Neural progenitor cell (in vitro differentiated cells): Measurements from ENCODE around the gene MACC1. TPM values are rescaled to one million over a fixed set of nuclear protein-coding genes. Genes with fewer than 3 reads are reported as not detected.

Source experiments
- DNase-seq: peaks from one replicate; pipeline ENCODE4 v3.0.0-alpha.2; 2016; ENCODE audit warnings: low spot score
- H2AFZ ChIP-seq: fragments of 200-600 bp; sonication (generic); replicated peaks from 2 replicates; pipeline ENCODE4 v1.6.1; 2016; ENCODE audit warnings: antibody characterized with exemption
- H3F3A ChIP-seq: fragments of 200-600 bp; sonication (generic); 2 replicates; pipeline ENCODE4 v1.6.1; 2016; ENCODE audit warnings: antibody characterized with exemption, low read depth
- H3K27ac ChIP-seq: fragments of 200-600 bp; sonication (generic); 2 replicates; pipeline ENCODE4 v1.5.1; 2016; ENCODE audit warnings: mild to moderate bottlenecking
- H3K27me3 ChIP-seq: fragments of 200-600 bp; sonication (generic); 2 replicates; pipeline ENCODE4 v1.6.1; 2016; ENCODE audit warnings: mild to moderate bottlenecking, moderate library complexity
- H3K36me3 ChIP-seq: fragments of 200-600 bp; sonication (generic); 2 replicates; pipeline ENCODE4 v1.5.1; 2016
- H3K4me1 ChIP-seq: fragments of 200-600 bp; sonication (generic); 2 replicates; pipeline ENCODE4 v1.6.1; 2016; ENCODE audit warnings: mixed run types
- H3K4me2 ChIP-seq: fragments of 200-600 bp; sonication (generic); 2 replicates; pipeline ENCODE4 v1.6.1; 2016
- H3K4me3 ChIP-seq: fragments of 200-600 bp; sonication (generic); 2 replicates; pipeline ENCODE4 v1.5.1; 2016
- H3K79me2 ChIP-seq: fragments of 200-600 bp; sonication (generic); 2 replicates; pipeline ENCODE4 v1.6.1; 2016; ENCODE audit warnings: low read depth
- H3K9ac ChIP-seq: fragments of 200-600 bp; sonication (generic); 2 replicates; pipeline ENCODE4 v1.6.1; 2016
- H3K9me3 ChIP-seq: fragments of 200-600 bp; sonication (generic); 2 replicates; pipeline ENCODE4 v1.5.1; 2016; ENCODE audit warnings: low read depth
- H4K20me1 ChIP-seq: fragments of 200-600 bp; sonication (generic); 2 replicates; pipeline ENCODE4 v1.6.1; 2016; ENCODE audit warnings: low read depth
- H3K27ac Mint-ChIP-seq: 3 replicates; pipeline ENCODE4 v1.8.0; 2021; ENCODE audit warnings: mixed read lengths
- H3K27me3 Mint-ChIP-seq: 2 replicates; pipeline ENCODE4 v1.8.0; 2022; ENCODE audit warnings: low read depth, mild to moderate bottlenecking, inconsistent platforms, moderate library complexity, mixed read lengths; ENCODE audit not compliant: insufficient read depth
- H3K36me3 Mint-ChIP-seq: 3 replicates; pipeline ENCODE4 v1.8.0; 2021; ENCODE audit warnings: mixed read lengths
- H3K4me1 Mint-ChIP-seq: 3 replicates; pipeline ENCODE4 v1.8.0; 2021; ENCODE audit warnings: mixed read lengths
- H3K4me3 Mint-ChIP-seq: 3 replicates; pipeline ENCODE4 v1.8.0; 2021; ENCODE audit warnings: mild to moderate bottlenecking, moderate library complexity, mixed read lengths
- H3K9me3 Mint-ChIP-seq: 3 replicates; pipeline ENCODE4 v1.8.0; 2020; ENCODE audit warnings: mixed read lengths
- CTCF ChIP-seq: fragments of 200-600 bp; sonication (generic); IDR thresholded peaks from 2 replicates; pipeline ENCODE4 v1.5.1; 2017; ENCODE audit warnings: antibody characterized with exemption, mild to moderate bottlenecking
- EZH2 ChIP-seq: fragments of 200-600 bp; sonication (generic); IDR thresholded peaks from 2 replicates; pipeline ENCODE4 v1.6.1; 2017; ENCODE audit warnings: antibody characterized with exemption, mild to moderate bottlenecking, moderate library complexity
- EZH2phosphoT487 ChIP-seq: fragments of 200-600 bp; sonication (generic); IDR thresholded peaks from 2 replicates; pipeline ENCODE4 v1.6.1; 2017; ENCODE audit warnings: antibody characterized with exemption
- total RNA-seq: library from RNA; depleted of rRNA; stranded (reverse); fragments of >200 nt; gene quantifications from 2 replicates; pipeline ENCODE4 v1.2.3, GENCODE V29; 2015; ENCODE audit warnings: low replicate concordance

Gene MACC1
- total RNA-seq, 1 donor from 2014 or later, result 7.2 TPM

- H3K9me3 Mint-ChIP-seq, result no peaks in the 10 kb centered on the region
- no peaks in the 10 kb centered on the region for H3K27me3 Mint-ChIP-seq
- no peak overlapping the region for H3K4me3 Mint-ChIP-seq
- Histone ChIP-seq H4K20me1 (no peaks in the 10 kb centered on the region), H3K9me3 (no peaks in the 10 kb centered on the region), H3K27me3 (no peaks in the 10 kb centered on the region), H2AFZ (no peak overlapping the region), H3F3A (no peaks in the 10 kb centered on the region), H3K79me2 (no peaks in the 10 kb centered on the region), H3K36me3 (no peaks in the 10 kb centered on the region), H3K9ac (no peak overlapping the region), H3K27ac (no peak overlapping the region), H3K4me2 (no peak overlapping the region), H3K4me3 (no peak overlapping the region), H3K4me1 (no peaks in the 10 kb centered on the region)
- no peaks in the 10 kb centered on the region for H3K36me3 Mint-ChIP-seq
- H3K4me1 Mint-ChIP-seq, result peaks cover 4% of the 10 kb centered on the region
- no peak for DNase-seq
- H3K27ac Mint-ChIP-seq, result no peak overlapping the region
- TF ChIP-seq CTCF (no peak), EZH2 (no peak), EZH2phosphoT487 (no peak)
Measured at GRCh38 chr7:20173828-20174227, 43.4 kb downstream of the MACC1 start.

- no peak overlapping the region for H3K27ac Mint-ChIP-seq
- H3K79me2 ChIP-seq, result no peaks in the 10 kb centered on the region
Measured at GRCh38 chr7:20172736-20173334, 44.3 kb downstream of the MACC1 start.

GRCh38 chr7:20170633-20171032, 46.6 kb downstream of the MACC1 start:
- Mint-ChIP-seq H3K4me3 (no peak overlapping the region), H3K9me3 (no peaks in the 10 kb centered on the region), H3K27ac (no peak overlapping the region), H3K4me1 (peaks cover 4% of the 10 kb centered on the region), H3K36me3 (no peaks in the 10 kb centered on the region), H3K27me3 (no peaks in the 10 kb centered on the region)
- H2AFZ ChIP-seq, result no peak overlapping the region
- no peaks in the 10 kb centered on the region for H3K9me3 ChIP-seq
- no peaks in the 10 kb centered on the region for H3F3A ChIP-seq
- TF ChIP-seq EZH2phosphoT487 (no peak), CTCF (no peak), EZH2 (no peak)
- H3K27ac ChIP-seq, result no peak overlapping the region
- H3K4me1 ChIP-seq, result peaks cover under 1% of the 10 kb centered on the region
- H3K9ac ChIP-seq, result no peak overlapping the region
- no peaks in the 10 kb centered on the region for H3K27me3 ChIP-seq
- DNase-seq, result no peak
- H3K4me2 ChIP-seq, result no peak overlapping the region
- H3K36me3 ChIP-seq, result no peaks in the 10 kb centered on the region
- no peaks in the 10 kb centered on the region for H4K20me1 ChIP-seq
- no peak overlapping the region for H3K4me3 ChIP-seq
- H3K79me2 ChIP-seq, result no peaks in the 10 kb centered on the region

More at GRCh38 chr7:20172736-20173334, 44.3 kb downstream of the MACC1 start:
- Histone ChIP-seq H3K36me3 (no peaks in the 10 kb centered on the region), H3K4me2 (no peak overlapping the region), H3K4me1 (no peaks in the 10 kb centered on the region), H3K27me3 (no peaks in the 10 kb centered on the region), H3K27ac (no peak overlapping the region), H3K9me3 (no peaks in the 10 kb centered on the region), H4K20me1 (no peaks in the 10 kb centered on the region), H3F3A (no peaks in the 10 kb centered on the region), H2AFZ (no peak overlapping the region), H3K4me3 (no peak overlapping the region), H3K9ac (no peak overlapping the region)
- Mint-ChIP-seq H3K4me1 (peaks cover 4% of the 10 kb centered on the region), H3K9me3 (no peaks in the 10 kb centered on the region), H3K36me3 (no peaks in the 10 kb centered on the region), H3K27me3 (no peaks in the 10 kb centered on the region), H3K4me3 (no peak overlapping the region)
- peak; percentile 82 for TF ChIP-seq CTCF
- no peak for TF ChIP-seq EZH2phosphoT487
- DNase-seq, result peak; percentile 81
